Activated naive CD4-positive, alpha-beta T cell treated with anti-CD3 and anti-CD28 coated beads, Interleukin-2, amount 10 ng/mL, durations not matched to agents 7 days and 5 days (primary cell): ENCODE results near the gene DSCAM.
"Not testable (repeated sequence)": the region's sequence is repeated elsewhere in the genome, so short reads cannot be mapped to it uniquely, and the experiment has no call there.

Experiments used
- CTCF ChIA-PET: fragments of 350-600 bp; sonication (Branson Sonifier 250); formaldehyde crosslinking; loops from one replicate; lab custom pipeline; 2021; ENCODE audit warnings: antibody characterized with exemption; lab: Charles Lee
- DNase-seq: peaks from one replicate; pipeline ENCODE4 v3.0.0-alpha.2; 2020
- H3K27ac Mint-ChIP-seq: one replicate; pipeline ENCODE4 v1.8.0; 2021; ENCODE audit warnings: mild to moderate bottlenecking, moderate library complexity, mixed read lengths
- H3K27me3 Mint-ChIP-seq: one replicate; pipeline ENCODE4 v1.8.0; 2021; ENCODE audit warnings: mild to moderate bottlenecking, mixed read lengths
- H3K36me3 Mint-ChIP-seq: one replicate; pipeline ENCODE4 v1.8.0; 2021; ENCODE audit warnings: mixed read lengths
- H3K4me1 Mint-ChIP-seq: one replicate; pipeline ENCODE4 v1.8.0; 2021; ENCODE audit warnings: mixed read lengths
- H3K4me3 Mint-ChIP-seq: one replicate; pipeline ENCODE4 v1.8.0; 2021; ENCODE audit warnings: mild to moderate bottlenecking, moderate library complexity, mixed read lengths
- H3K9me3 Mint-ChIP-seq: one replicate; pipeline ENCODE4 v1.8.0; 2021; ENCODE audit warnings: mixed read lengths

The DSCAM gene

GRCh38 chr21:40200126-40200525 is 646.8 kb downstream of the DSCAM start:
- DNase-seq: no peak
- no peaks in the 10 kb centered on the region for H3K4me1 Mint-ChIP-seq
- H3K4me3 Mint-ChIP-seq: no peak overlapping the region
- no peaks in the 10 kb centered on the region for H3K36me3 Mint-ChIP-seq
- H3K9me3 Mint-ChIP-seq: peaks cover 26% of the 10 kb centered on the region
- no peaks in the 10 kb centered on the region for H3K27me3 Mint-ChIP-seq
- CTCF ChIA-PET: no interaction called here
- no peak overlapping the region for H3K27ac Mint-ChIP-seq

DNA sequence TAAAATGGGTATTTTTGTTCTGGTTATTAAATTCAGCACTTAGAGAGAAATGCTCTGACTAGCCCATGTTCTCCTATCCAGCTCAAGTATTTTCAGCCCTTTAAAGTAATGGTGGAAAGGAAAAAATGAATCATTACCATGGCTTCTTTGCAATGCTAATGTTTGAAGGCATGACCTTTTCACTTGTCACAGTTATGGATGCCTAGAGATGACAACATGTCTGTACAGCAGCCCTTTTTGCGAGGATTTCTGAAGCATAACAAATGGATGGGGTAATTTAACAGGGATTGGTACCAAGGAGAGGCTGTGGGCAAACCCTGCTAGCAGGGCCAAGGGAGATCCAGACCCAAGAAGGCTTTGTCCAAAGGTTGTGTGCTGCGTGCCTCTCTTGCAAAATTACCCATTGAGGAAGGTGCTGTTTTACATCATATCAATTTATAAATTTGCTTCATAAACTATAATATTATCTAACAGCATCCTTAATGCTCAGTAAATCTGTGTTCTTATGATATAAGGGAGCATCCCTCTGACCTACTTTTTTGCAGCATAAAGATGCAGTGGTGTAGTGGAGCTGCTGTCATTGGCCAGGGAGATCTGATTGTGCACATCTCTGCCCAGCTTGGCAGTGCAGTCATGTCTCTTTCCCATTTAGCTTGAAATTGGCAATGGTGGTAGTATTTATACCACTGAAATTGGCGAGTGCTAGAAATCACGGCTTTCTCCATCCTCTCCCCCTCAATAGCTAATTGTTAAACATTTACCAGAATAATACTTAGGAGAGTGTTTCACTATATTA is 652.6 kb downstream of the DSCAM start:
- no peak for DNase-seq
- no peak overlapping the region for H3K27ac Mint-ChIP-seq
- H3K36me3 Mint-ChIP-seq: no peaks in the 10 kb centered on the region
- H3K9me3 Mint-ChIP-seq: peaks cover 33% of the 10 kb centered on the region
- H3K4me1 Mint-ChIP-seq: no peaks in the 10 kb centered on the region
- CTCF ChIA-PET: no interaction called here
- H3K4me3 Mint-ChIP-seq: no peak overlapping the region
- H3K27me3 Mint-ChIP-seq: no peaks in the 10 kb centered on the region

- CTCF ChIA-PET: no interaction called here
- H3K36me3 Mint-ChIP-seq: no peaks in the 10 kb centered on the region
- DNase-seq: no peak
- no peak overlapping the region for H3K27ac Mint-ChIP-seq
- peaks cover 29% of the 10 kb centered on the region for H3K9me3 Mint-ChIP-seq
- no peaks in the 10 kb centered on the region for H3K27me3 Mint-ChIP-seq
- H3K4me3 Mint-ChIP-seq: no peak overlapping the region
- no peaks in the 10 kb centered on the region for H3K4me1 Mint-ChIP-seq
These were observed 655.3 kb downstream of the DSCAM start for GRCh38 chr21:40191616-40192015.

DNA sequence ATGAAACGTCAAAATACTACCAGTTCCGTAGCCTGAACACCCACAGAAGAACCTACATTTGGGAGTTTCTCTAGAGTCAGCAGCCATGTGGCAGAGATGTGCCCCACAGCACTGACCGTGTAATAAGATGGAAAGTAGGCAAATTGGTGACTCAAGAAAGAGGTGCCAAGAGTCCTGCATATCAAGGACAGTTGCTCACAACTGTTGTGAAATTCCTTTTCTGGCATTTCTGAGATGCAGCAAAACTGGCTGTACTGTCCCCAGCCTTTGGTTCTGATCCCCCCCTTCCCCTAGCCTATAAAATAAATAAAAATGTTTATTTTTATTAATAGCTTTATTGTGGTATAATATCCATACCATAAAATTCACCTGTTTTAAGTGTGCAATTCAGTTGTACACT is 655.8 kb downstream of the DSCAM start:
- Mint-ChIP-seq H3K4me3 (no peak overlapping the region), H3K9me3 (peaks cover 26% of the 10 kb centered on the region), H3K4me1 (no peaks in the 10 kb centered on the region), H3K27ac (no peak overlapping the region), H3K27me3 (no peaks in the 10 kb centered on the region), H3K36me3 (no peaks in the 10 kb centered on the region)
- no peak for DNase-seq
- CTCF ChIA-PET: no interaction called here

DNA sequence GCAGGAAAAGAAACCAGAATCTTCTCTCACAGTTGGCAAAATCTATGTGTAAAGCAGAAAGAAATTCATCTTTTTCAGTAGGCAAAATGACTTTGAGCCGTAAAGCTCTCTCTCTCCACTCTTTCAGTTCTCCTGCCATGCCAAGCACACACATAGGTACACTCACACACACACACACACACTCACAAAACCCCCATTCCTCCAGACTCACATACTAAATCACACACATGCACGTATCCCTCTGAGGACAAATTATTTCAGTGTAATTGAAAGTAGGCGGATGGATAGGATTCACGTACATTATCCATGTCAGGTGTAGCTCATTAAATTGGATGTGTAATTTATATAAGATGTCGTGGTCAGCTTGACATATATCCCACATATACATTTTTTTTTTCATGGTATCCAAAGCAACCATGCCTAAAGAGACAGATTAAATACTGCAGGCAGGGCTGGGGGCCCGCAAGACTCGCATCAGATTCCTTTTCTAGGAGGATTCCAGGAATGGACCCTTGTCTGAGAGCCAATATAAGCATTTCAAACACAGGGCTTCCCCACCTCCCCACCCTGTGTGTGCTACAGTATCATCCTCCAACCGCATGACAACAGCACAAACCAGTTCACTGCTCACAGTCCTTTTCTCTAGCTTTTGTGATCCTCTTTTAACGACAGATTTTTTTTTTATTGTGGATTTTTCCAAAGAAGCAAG is 658.9 kb downstream of the DSCAM start:
- Mint-ChIP-seq H3K4me1 (no peaks in the 10 kb centered on the region), H3K4me3 (no peak overlapping the region)
- CTCF ChIA-PET: no interaction called here

DNA sequence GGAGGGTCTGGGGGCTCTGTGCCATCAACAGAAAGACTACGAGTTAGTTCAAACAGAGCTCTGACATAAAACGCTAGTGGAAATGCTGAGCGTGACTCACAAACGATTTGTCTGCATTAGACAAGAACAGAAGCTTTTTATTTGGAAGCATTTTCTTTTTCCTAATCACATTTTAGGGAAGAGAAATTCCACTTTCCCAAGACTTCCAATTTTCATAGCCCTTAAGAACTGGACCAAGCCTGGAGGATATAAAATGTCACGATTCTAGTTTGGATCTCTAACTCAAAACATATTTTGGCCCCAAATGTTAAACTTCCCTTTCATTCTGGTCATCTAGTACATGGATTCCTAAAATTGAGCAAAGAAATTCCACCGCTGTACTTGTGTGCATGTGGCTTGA is 659.7 kb downstream of the DSCAM start:
- no peak for DNase-seq
- H3K27ac Mint-ChIP-seq: no peak overlapping the region
- no peaks in the 10 kb centered on the region for H3K27me3 Mint-ChIP-seq
- CTCF ChIA-PET: no interaction called here
- no peak overlapping the region for H3K4me3 Mint-ChIP-seq
- no peaks in the 10 kb centered on the region for H3K4me1 Mint-ChIP-seq
- peaks cover 42% of the 10 kb centered on the region for H3K9me3 Mint-ChIP-seq
- H3K36me3 Mint-ChIP-seq: no peaks in the 10 kb centered on the region

More for the DNA sequence above, 658.9 kb downstream of the DSCAM start:
- no peak overlapping the region for H3K27ac Mint-ChIP-seq
- H3K27me3 Mint-ChIP-seq: no peaks in the 10 kb centered on the region
- no peak for DNase-seq
- H3K36me3 Mint-ChIP-seq: no peaks in the 10 kb centered on the region
- peaks cover 40% of the 10 kb centered on the region for H3K9me3 Mint-ChIP-seq

GRCh38 chr21:40186045-40186444 is 660.9 kb downstream of the DSCAM start:
- CTCF ChIA-PET: no interaction called here
- Mint-ChIP-seq H3K9me3 (peaks cover 47% of the 10 kb centered on the region), H3K36me3 (peaks cover 5% of the 10 kb centered on the region), H3K27me3 (no peaks in the 10 kb centered on the region), H3K4me1 (no peaks in the 10 kb centered on the region), H3K27ac (no peak overlapping the region), H3K4me3 (no peak overlapping the region)
- DNase-seq: no peak

- Mint-ChIP-seq H3K27me3 (no peaks in the 10 kb centered on the region), H3K9me3 (peaks cover 55% of the 10 kb centered on the region), H3K27ac (no peak overlapping the region), H3K4me3 (no peak overlapping the region), H3K4me1 (no peaks in the 10 kb centered on the region), H3K36me3 (peaks cover 5% of the 10 kb centered on the region)
- CTCF ChIA-PET: no interaction called here
- DNase-seq: no peak
These were observed 661.8 kb downstream of the DSCAM start for GRCh38 chr21:40185208-40185607.

DNA sequence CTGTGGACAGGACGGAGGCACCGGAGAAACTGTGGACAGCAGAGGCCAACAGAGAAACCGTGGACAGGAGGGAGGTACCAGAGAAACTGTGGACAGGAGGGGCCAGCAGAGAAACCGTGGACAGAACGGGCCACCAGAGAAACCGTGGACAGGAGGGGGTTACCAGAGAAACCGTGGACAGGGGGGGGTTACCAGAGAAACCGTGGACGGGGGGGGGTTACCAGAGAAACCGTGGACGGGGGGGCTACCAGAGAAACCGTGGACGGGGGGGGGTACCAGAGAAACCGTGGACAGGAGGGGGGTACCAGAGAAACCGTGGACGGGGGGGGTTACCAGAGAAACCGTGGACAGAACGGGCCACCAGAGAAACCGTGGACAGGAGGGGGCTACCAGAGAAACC is 664.5 kb downstream of the DSCAM start:
- H3K36me3 Mint-ChIP-seq, DNase-seq, H3K4me1 Mint-ChIP-seq, H3K27me3 Mint-ChIP-seq, H3K4me3 Mint-ChIP-seq, H3K27ac Mint-ChIP-seq, CTCF ChIA-PET: not testable (repeated sequence)
- peaks cover 47% of the 10 kb centered on the region for H3K9me3 Mint-ChIP-seq

DNA sequence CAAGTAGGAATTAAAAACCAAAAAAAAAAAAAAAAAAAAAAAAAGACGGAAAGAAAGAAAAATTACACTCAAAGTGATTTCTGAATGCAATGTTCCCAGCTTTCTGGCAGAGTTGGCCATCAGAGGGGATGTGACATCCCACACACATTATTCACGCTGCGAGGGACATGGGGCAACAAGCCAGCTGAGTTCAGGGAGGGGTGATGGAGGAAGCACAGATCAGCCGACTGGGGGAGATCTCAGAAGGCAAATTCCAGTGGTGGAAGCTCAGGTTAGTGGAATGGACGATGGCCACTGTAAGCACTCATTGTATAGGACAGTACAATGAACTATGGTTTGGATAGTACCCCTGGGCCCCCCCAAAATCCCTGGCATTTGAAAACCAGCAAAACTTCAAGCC is 667.8 kb downstream of the DSCAM start:
- no peak for DNase-seq
- Mint-ChIP-seq H3K4me1 (no peaks in the 10 kb centered on the region), H3K36me3 (peaks cover 5% of the 10 kb centered on the region), H3K27me3 (no peaks in the 10 kb centered on the region), H3K9me3 (peaks cover 43% of the 10 kb centered on the region), H3K4me3 (no peak overlapping the region), H3K27ac (no peak overlapping the region)
- CTCF ChIA-PET: no interaction called here

GRCh38 chr21:40178726-40179125 is 668.2 kb downstream of the DSCAM start:
- peaks cover 5% of the 10 kb centered on the region for H3K36me3 Mint-ChIP-seq
- no peaks in the 10 kb centered on the region for H3K4me1 Mint-ChIP-seq
- DNase-seq: no peak
- no peaks in the 10 kb centered on the region for H3K27me3 Mint-ChIP-seq
- H3K9me3 Mint-ChIP-seq: peaks cover 40% of the 10 kb centered on the region
- CTCF ChIA-PET: no interaction called here
- no peak overlapping the region for H3K27ac Mint-ChIP-seq
- no peak overlapping the region for H3K4me3 Mint-ChIP-seq

- CTCF ChIA-PET: no interaction called here
- Mint-ChIP-seq H3K36me3 (peaks cover 5% of the 10 kb centered on the region), H3K27ac (no peak overlapping the region), H3K27me3 (no peaks in the 10 kb centered on the region), H3K9me3 (peaks cover 33% of the 10 kb centered on the region), H3K4me3 (no peak overlapping the region), H3K4me1 (no peaks in the 10 kb centered on the region)
- DNase-seq: no peak
These were observed 669.0 kb downstream of the DSCAM start for GRCh38 chr21:40177979-40178378.

GRCh38 chr21:40176724-40177123 is 670.2 kb downstream of the DSCAM start:
- Mint-ChIP-seq H3K4me3 (no peak overlapping the region), H3K36me3 (peaks cover 2% of the 10 kb centered on the region), H3K4me1 (no peaks in the 10 kb centered on the region), H3K27me3 (no peaks in the 10 kb centered on the region), H3K9me3 (peaks cover 28% of the 10 kb centered on the region), H3K27ac (no peak overlapping the region)
- DNase-seq: no peak
- CTCF ChIA-PET: no interaction called here

- no peak overlapping the region for H3K27ac Mint-ChIP-seq
- CTCF ChIA-PET: no interaction called here
- no peaks in the 10 kb centered on the region for H3K4me1 Mint-ChIP-seq
- H3K4me3 Mint-ChIP-seq: no peak overlapping the region
- peaks cover 14% of the 10 kb centered on the region for H3K9me3 Mint-ChIP-seq
- DNase-seq: no peak
- H3K27me3 Mint-ChIP-seq: no peaks in the 10 kb centered on the region
- no peaks in the 10 kb centered on the region for H3K36me3 Mint-ChIP-seq
These were observed 673.1 kb downstream of the DSCAM start for GRCh38 chr21:40173816-40174215.

GRCh38 chr21:40169971-40170370 is 677.0 kb downstream of the DSCAM start:
- H3K9me3 Mint-ChIP-seq: peaks cover 13% of the 10 kb centered on the region
- no peak overlapping the region for H3K27ac Mint-ChIP-seq
- no peaks in the 10 kb centered on the region for H3K4me1 Mint-ChIP-seq
- H3K36me3 Mint-ChIP-seq: no peaks in the 10 kb centered on the region
- H3K4me3 Mint-ChIP-seq: no peak overlapping the region
- CTCF ChIA-PET: no interaction called here
- H3K27me3 Mint-ChIP-seq: no peaks in the 10 kb centered on the region
- DNase-seq: no peak
